ENCODE results near the gene ATP6V1G1.

Gene ATP6V1G1

GRCh38 chr9:114621561-114621960 is 34.0 kb downstream of the ATP6V1G1 start:
- H3K79me2 ChIP-seq (ENCODE audit: insufficient read depth, low read length): peaks cover 52% of the 10 kb centered on the region
- peaks cover 9% of the 10 kb centered on the region for H3F3A ChIP-seq (ENCODE audit: insufficient read depth)
- no peak overlapping the region for H3K9ac ChIP-seq (ENCODE audit: low read length)
- no peaks in the 10 kb centered on the region for H4K20me1 ChIP-seq (ENCODE audit: low read depth, low read length)
- H3K4me2 ChIP-seq (ENCODE audit: low read depth, low read length, poor library complexity, severe bottlenecking): no peak overlapping the region
- H2AFZ ChIP-seq (ENCODE audit: low read depth, low read length, severe bottlenecking): no peak overlapping the region
- H3K36me3 ChIP-seq (ENCODE audit: low read length): 0 out of 2 replicates have a peak, but pooled peaks cover 4% of the 10 kb centered on the region
- H3K9me2 ChIP-seq (replicated peaks; ENCODE audit: insufficient read depth, low read length): no peaks in the 10 kb centered on the region
- H3K27ac ChIP-seq (ENCODE audit: low read depth, low read length): no peak overlapping the region
- H3K9me3 ChIP-seq (ENCODE audit: insufficient read depth, low read length): no peaks in the 10 kb centered on the region
- H3K4me3 ChIP-seq (ENCODE audit: insufficient read depth, low read length, poor library complexity, severe bottlenecking): no peak overlapping the region
- no peaks in the 10 kb centered on the region for H3K27me3 ChIP-seq (ENCODE audit: low read length)
- TF ChIP-seq EZH2phosphoT487 (conservative IDR thresholded peaks at IDR 0.05; ENCODE audit: low read length) (no peak), CTCF (IDR thresholded peaks at IDR 0.05; ENCODE audit: insufficient read depth, low read length, poor library complexity, severe bottlenecking) (no peak)

GRCh38 chr9:114621975-114622609 is 34.5 kb downstream of the ATP6V1G1 start:
- H3F3A ChIP-seq (ENCODE audit: insufficient read depth): peaks cover 5% of the 10 kb centered on the region; the same call in 1 of the 2 replicates
- H3K4me2 ChIP-seq (ENCODE audit: low read depth, low read length, poor library complexity, severe bottlenecking): no peak overlapping the region
- peaks cover 48% of the 10 kb centered on the region for H3K79me2 ChIP-seq (ENCODE audit: insufficient read depth, low read length)
- TF ChIP-seq EZH2phosphoT487 (conservative IDR thresholded peaks at IDR 0.05; ENCODE audit: low read length) (no peak), CTCF (IDR thresholded peaks at IDR 0.05; ENCODE audit: insufficient read depth, low read length, poor library complexity, severe bottlenecking) (no peak)
- no peaks in the 10 kb centered on the region for H3K27me3 ChIP-seq (ENCODE audit: low read length)
- no peaks in the 10 kb centered on the region for H4K20me1 ChIP-seq (ENCODE audit: low read depth, low read length)
- no peak overlapping the region for H3K9ac ChIP-seq (ENCODE audit: low read length)
- H3K36me3 ChIP-seq (ENCODE audit: low read length): 0 out of 2 replicates have a peak, but pooled peaks cover 4% of the 10 kb centered on the region
- no peaks in the 10 kb centered on the region for H3K9me3 ChIP-seq (ENCODE audit: insufficient read depth, low read length)
- no peaks in the 10 kb centered on the region for H3K9me2 ChIP-seq (replicated peaks; ENCODE audit: insufficient read depth, low read length)
- H3K4me3 ChIP-seq (ENCODE audit: insufficient read depth, low read length, poor library complexity, severe bottlenecking): no peak overlapping the region
- no peak overlapping the region for H2AFZ ChIP-seq (ENCODE audit: low read depth, low read length, severe bottlenecking)
- H3K27ac ChIP-seq (ENCODE audit: low read depth, low read length): no peak overlapping the region

- TF ChIP-seq CTCF (IDR thresholded peaks at IDR 0.05; ENCODE audit: insufficient read depth, low read length, poor library complexity, severe bottlenecking) (no peak), EZH2phosphoT487 (conservative IDR thresholded peaks at IDR 0.05; ENCODE audit: low read length) (no peak)
- Histone ChIP-seq H3K36me3 (ENCODE audit: low read length) (no peaks in the 10 kb centered on the region; the same call in 1 of the 2 replicates), H3K9ac (ENCODE audit: low read length) (no peak overlapping the region)
Measured at GRCh38 chr9:114624677-114625076, 37.1 kb downstream of the ATP6V1G1 start.

More at GRCh38 chr9:114624677-114625076, 37.1 kb downstream of the ATP6V1G1 start:
- Histone ChIP-seq H3K9me3 (ENCODE audit: insufficient read depth, low read length) (no peaks in the 10 kb centered on the region), H3K27me3 (ENCODE audit: low read length) (no peaks in the 10 kb centered on the region), H3F3A (ENCODE audit: insufficient read depth) (no peaks in the 10 kb centered on the region), H3K9me2 (replicated peaks; ENCODE audit: insufficient read depth, low read length) (no peaks in the 10 kb centered on the region), H3K4me2 (ENCODE audit: low read depth, low read length, poor library complexity, severe bottlenecking) (no peak overlapping the region), H4K20me1 (ENCODE audit: low read depth, low read length) (no peaks in the 10 kb centered on the region), H3K27ac (ENCODE audit: low read depth, low read length) (no peak overlapping the region), H3K4me3 (ENCODE audit: insufficient read depth, low read length, poor library complexity, severe bottlenecking) (no peak overlapping the region), H3K79me2 (ENCODE audit: insufficient read depth, low read length) (peaks cover 23% of the 10 kb centered on the region), H2AFZ (ENCODE audit: low read depth, low read length, severe bottlenecking) (no peak overlapping the region)
